Measurements from ENCODE around the gene PCDH15.
A peak's percentile ranks its signal among the peaks of the same experiment; 100 is the strongest.

Gene PCDH15

DNA sequence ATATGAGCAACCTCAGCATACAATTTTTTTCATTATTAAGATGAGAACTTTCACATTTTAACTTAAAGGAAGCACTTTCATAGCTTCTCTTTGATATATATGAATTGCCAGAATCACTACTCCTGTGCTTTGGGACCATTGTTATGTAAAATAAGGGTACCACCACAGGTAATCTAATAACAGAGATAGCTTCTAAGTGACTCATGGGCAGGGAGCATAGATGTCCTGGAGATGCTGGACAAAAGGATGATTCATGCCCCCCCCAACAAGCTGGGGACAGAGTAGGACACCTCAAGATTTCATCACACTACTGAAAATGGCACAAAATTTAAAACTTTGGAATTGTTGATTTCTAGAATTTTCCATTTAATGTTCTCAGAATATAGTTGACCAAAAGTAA lies 641.1 kb downstream of the PCDH15 start:
- no peak overlapping the region for H3K4ac ChIP-seq (ENCODE audit: low read length)
- no peak overlapping the region for H3K27ac ChIP-seq (replicated peaks; ENCODE audit: low read length)

GRCh38 chr10:54148508-54148907 lies 652.5 kb downstream of the PCDH15 start:
- Histone ChIP-seq H3K14ac (ENCODE audit: low read length) (no peak overlapping the region), H3K4me1 (ENCODE audit: control insufficient read depth in 2 of 2, insufficient read depth in 1 of 2, low read depth in 1 of 2, low read length in 2 of 2) (no peaks in the 10 kb centered on the region), H2BK15ac (ENCODE audit: low read length) (no peak overlapping the region), H4K8ac (ENCODE audit: low read depth, low read length) (no peak overlapping the region), H3K27ac (replicated peaks; ENCODE audit: low read length) (no peak overlapping the region), H3K23ac (ENCODE audit: low read depth, low read length, poor library complexity) (no peak overlapping the region), H2AK5ac (ENCODE audit: low read depth, low read length) (no peak overlapping the region), H3K18ac (ENCODE audit: low read length) (no peak overlapping the region), H4K91ac (ENCODE audit: low read depth, low read length, poor library complexity) (no peak overlapping the region), H2AFZ (ENCODE audit: low read length) (no peak overlapping the region), H3K27me3 (ENCODE audit: control insufficient read depth in 3 of 3, insufficient read depth in 3 of 3, low read depth in 1 of 3, low read length in 3 of 3) (no peaks in the 10 kb centered on the region), H3K79me1 (ENCODE audit: low read depth, low read length) (no peaks in the 10 kb centered on the region), H3K4me3 (ENCODE audit: low read length in 2 of 2) (no peak overlapping the region), H2BK5ac (ENCODE audit: low read length) (no peak overlapping the region), H2BK12ac (ENCODE audit: low read length) (no peak overlapping the region), H3K4me2 (ENCODE audit: insufficient read depth, low read length, poor library complexity, severe bottlenecking) (no peak overlapping the region), H3K9me3 (replicated peaks in 1 of 2; ENCODE audit: control insufficient read depth in 2 of 2, insufficient read depth in 1 of 2, low read depth in 1 of 2, low read length in 2 of 2) (no peaks in the 10 kb centered on the region), H2BK120ac (ENCODE audit: low read depth, low read length) (no peak overlapping the region), H3K9ac (ENCODE audit: low read depth, low read length, poor library complexity) (no peak overlapping the region), H3K36me3 (replicated peaks in 1 of 2; ENCODE audit: control insufficient read depth in 2 of 2, insufficient read depth in 2 of 2, low read length in 2 of 2) (no peaks in the 10 kb centered on the region), H3K4ac (ENCODE audit: low read length) (no peak overlapping the region)
- DNase-seq (ENCODE audit: low spot score) = no peak
- WGBS, 2 donors (ENCODE audit: extremely low coverage in 2 of 2, insufficient read length in 2 of 2, insufficient replicate concordance in 1 of 2) = no CpG with 5 or more reads among the region's 2 CpGs

More for the DNA sequence above, 641.1 kb downstream of the PCDH15 start:
- H2AK5ac ChIP-seq (ENCODE audit: low read depth, low read length) = no peak overlapping the region
- H3K4me1 ChIP-seq (ENCODE audit: control insufficient read depth in 2 of 2, insufficient read depth in 1 of 2, low read depth in 1 of 2, low read length in 2 of 2) = no peaks in the 10 kb centered on the region
- H3K4me3 ChIP-seq (ENCODE audit: low read length in 2 of 2) = no peak overlapping the region
- no peak overlapping the region for H4K8ac ChIP-seq (ENCODE audit: low read depth, low read length)
- no peaks in the 10 kb centered on the region for H3K27me3 ChIP-seq (ENCODE audit: control insufficient read depth in 3 of 3, insufficient read depth in 3 of 3, low read depth in 1 of 3, low read length in 3 of 3)
- H3K14ac ChIP-seq (ENCODE audit: low read length) = no peak overlapping the region
- H3K23ac ChIP-seq (ENCODE audit: low read depth, low read length, poor library complexity) = no peak overlapping the region
- H2BK120ac ChIP-seq (ENCODE audit: low read depth, low read length) = no peak overlapping the region
- H3K18ac ChIP-seq (ENCODE audit: low read length) = no peak overlapping the region
- H2BK5ac ChIP-seq (ENCODE audit: low read length) = no peak overlapping the region
- no peaks in the 10 kb centered on the region for H3K36me3 ChIP-seq (replicated peaks in 1 of 2; ENCODE audit: control insufficient read depth in 2 of 2, insufficient read depth in 2 of 2, low read length in 2 of 2)
- H2AFZ ChIP-seq (ENCODE audit: low read length) = no peak overlapping the region
- H3K79me1 ChIP-seq (ENCODE audit: low read depth, low read length) = no peaks in the 10 kb centered on the region
- H2BK12ac ChIP-seq (ENCODE audit: low read length) = no peak overlapping the region
- H2BK15ac ChIP-seq (ENCODE audit: low read length) = no peak overlapping the region
- no peak overlapping the region for H3K9ac ChIP-seq (ENCODE audit: low read depth, low read length, poor library complexity)
- H4K91ac ChIP-seq (ENCODE audit: low read depth, low read length, poor library complexity) = no peak overlapping the region
- no peak for DNase-seq (ENCODE audit: low spot score)
- no peak overlapping the region for H3K4me2 ChIP-seq (ENCODE audit: insufficient read depth, low read length, poor library complexity, severe bottlenecking)
- no peaks in the 10 kb centered on the region for H3K9me3 ChIP-seq (replicated peaks in 1 of 2; ENCODE audit: control insufficient read depth in 2 of 2, insufficient read depth in 1 of 2, low read depth in 1 of 2, low read length in 2 of 2)

GRCh38 chr10:54139819-54140428 lies 661.1 kb downstream of the PCDH15 start:
- Histone ChIP-seq H2AK5ac (ENCODE audit: low read depth, low read length) (no peak overlapping the region), H2BK12ac (ENCODE audit: low read length) (no peak overlapping the region), H3K9ac (ENCODE audit: low read depth, low read length, poor library complexity) (no peak overlapping the region), H2AFZ (ENCODE audit: low read length) (no peak overlapping the region), H3K18ac (ENCODE audit: low read length) (no peak overlapping the region), H4K91ac (ENCODE audit: low read depth, low read length, poor library complexity) (no peak overlapping the region), H4K8ac (ENCODE audit: low read depth, low read length) (no peak overlapping the region), H3K27me3 (ENCODE audit: control insufficient read depth in 3 of 3, insufficient read depth in 3 of 3, low read depth in 1 of 3, low read length in 3 of 3) (peaks cover 0 to 1% (median 0%) of the 10 kb centered on the region in 3 experiments), H3K9me3 (replicated peaks in 1 of 2; ENCODE audit: control insufficient read depth in 2 of 2, insufficient read depth in 1 of 2, low read depth in 1 of 2, low read length in 2 of 2) (peaks cover 12 to 24% of the 10 kb centered on the region in 2 donors), H3K4me2 (ENCODE audit: insufficient read depth, low read length, poor library complexity, severe bottlenecking) (no peak overlapping the region), H2BK15ac (ENCODE audit: low read length) (no peak overlapping the region), H3K4me3 (ENCODE audit: low read length in 2 of 2) (no peak overlapping the region), H3K79me1 (ENCODE audit: low read depth, low read length) (no peaks in the 10 kb centered on the region), H3K14ac (ENCODE audit: low read length) (no peak overlapping the region), H3K23ac (ENCODE audit: low read depth, low read length, poor library complexity) (no peak overlapping the region), H2BK5ac (ENCODE audit: low read length) (no peak overlapping the region), H3K27ac (replicated peaks; ENCODE audit: low read length) (no peak overlapping the region), H2BK120ac (ENCODE audit: low read depth, low read length) (no peak overlapping the region), H3K4ac (ENCODE audit: low read length) (no peak overlapping the region), H3K36me3 (replicated peaks in 1 of 2; ENCODE audit: control insufficient read depth in 2 of 2, insufficient read depth in 2 of 2, low read length in 2 of 2) (no peaks in the 10 kb centered on the region), H3K4me1 (ENCODE audit: control insufficient read depth in 2 of 2, insufficient read depth in 1 of 2, low read depth in 1 of 2, low read length in 2 of 2) (no peaks in the 10 kb centered on the region)
- peak; percentile 6 for DNase-seq (ENCODE audit: low spot score)

- Histone ChIP-seq H3K36me3 (replicated peaks in 1 of 2; ENCODE audit: control insufficient read depth in 2 of 2, insufficient read depth in 2 of 2, low read length in 2 of 2) (no peaks in the 10 kb centered on the region), H2BK5ac (ENCODE audit: low read length) (no peak overlapping the region), H2AK5ac (ENCODE audit: low read depth, low read length) (no peak overlapping the region), H4K8ac (ENCODE audit: low read depth, low read length) (no peak overlapping the region), H3K4ac (ENCODE audit: low read length) (no peak overlapping the region), H3K4me2 (ENCODE audit: insufficient read depth, low read length, poor library complexity, severe bottlenecking) (no peak overlapping the region), H3K27ac (replicated peaks; ENCODE audit: low read length) (no peak overlapping the region), H3K14ac (ENCODE audit: low read length) (no peak overlapping the region), H3K9ac (ENCODE audit: low read depth, low read length, poor library complexity) (no peak overlapping the region), H3K4me1 (ENCODE audit: control insufficient read depth in 2 of 2, insufficient read depth in 1 of 2, low read depth in 1 of 2, low read length in 2 of 2) (peaks cover 0 to 2% of the 10 kb centered on the region in 2 donors), H4K91ac (ENCODE audit: low read depth, low read length, poor library complexity) (no peak overlapping the region), H3K23ac (ENCODE audit: low read depth, low read length, poor library complexity) (no peak overlapping the region), H2AFZ (ENCODE audit: low read length) (no peak overlapping the region), H2BK120ac (ENCODE audit: low read depth, low read length) (no peak overlapping the region), H2BK15ac (ENCODE audit: low read length) (no peak overlapping the region), H3K4me3 (ENCODE audit: low read length in 2 of 2) (no peak overlapping the region), H3K9me3 (replicated peaks in 1 of 2; ENCODE audit: control insufficient read depth in 2 of 2, insufficient read depth in 1 of 2, low read depth in 1 of 2, low read length in 2 of 2) (peaks cover 12 to 24% of the 10 kb centered on the region in 2 donors), H3K79me1 (ENCODE audit: low read depth, low read length) (no peaks in the 10 kb centered on the region), H3K18ac (ENCODE audit: low read length) (no peak overlapping the region), H3K27me3 (ENCODE audit: control insufficient read depth in 3 of 3, insufficient read depth in 3 of 3, low read depth in 1 of 3, low read length in 3 of 3) (peaks cover 0 to 1% (median 0%) of the 10 kb centered on the region in 3 experiments), H2BK12ac (ENCODE audit: low read length) (no peak overlapping the region)
- DNase-seq (ENCODE audit: low spot score) = no peak
- no CpG with 5 or more reads among the region's 2 CpGs for WGBS, 2 donors (ENCODE audit: extremely low coverage in 2 of 2, insufficient read length in 2 of 2, insufficient replicate concordance in 1 of 2)
These were observed 663.6 kb downstream of the PCDH15 start for GRCh38 chr10:54137396-54137795.

Measured in neuronal stem cell (in vitro differentiated cells).